OCI-LY1 (cell line): ENCODE results near the gene CAMTA1.

Experiments
- H2AFZ ChIP-seq: fragments of 200-600 bp; sonication (generic), shearing (Covaris generic); 2 replicates; pipeline ENCODE4 v1.6.0; 2014; ENCODE audit warnings: antibody characterized with exemption, mild to moderate bottlenecking, low read length
- H3F3A ChIP-seq: fragments of 200-600 bp; sonication (generic), shearing (Covaris generic); 2 replicates; pipeline ENCODE4 v1.6.0; 2014; ENCODE audit warnings: mild to moderate bottlenecking, antibody characterized with exemption, low read length, moderate library complexity; ENCODE audit not compliant: insufficient read depth
- H3K27ac ChIP-seq: fragments of 200-600 bp; sonication (generic); 2 replicates; pipeline ENCODE4 v1.5.1; 2014; ENCODE audit warnings: low read length, mixed run types, mild to moderate bottlenecking, low read depth; ENCODE audit not compliant: poor library complexity, severe bottlenecking
- H3K27me3 ChIP-seq: fragments of 200-600 bp; sonication (generic); 2 replicates; pipeline ENCODE4 v1.6.0; 2014; ENCODE audit warnings: antibody characterized with exemption, mild to moderate bottlenecking, low read length, moderate library complexity; ENCODE audit not compliant: insufficient read depth
- H3K36me3 ChIP-seq: fragments of 200-600 bp; sonication (generic); 2 replicates; pipeline ENCODE4 v1.6.1; 2014; ENCODE audit warnings: mild to moderate bottlenecking, antibody characterized with exemption, low read length, moderate library complexity, mixed read lengths; ENCODE audit not compliant: insufficient read depth
- H3K4me1 ChIP-seq: fragments of 200-600 bp; sonication (generic); 2 replicates; pipeline ENCODE4 v1.5.1; 2014; ENCODE audit warnings: mild to moderate bottlenecking, low read length, moderate library complexity; ENCODE audit not compliant: insufficient read depth, severe bottlenecking
- H3K4me2 ChIP-seq: fragments of 200-600 bp; sonication (generic), shearing (Covaris generic); 2 replicates; pipeline ENCODE4 v1.6.1; 2014; ENCODE audit warnings: low read length
- H3K4me3 ChIP-seq: fragments of 200-600 bp; sonication (generic); 2 replicates; pipeline ENCODE4 v1.5.1; 2014; ENCODE audit warnings: low read length, low read depth, mild to moderate bottlenecking, mixed read lengths; ENCODE audit not compliant: poor library complexity, severe bottlenecking
- H3K79me2 ChIP-seq: fragments of 200-600 bp; shearing (Covaris generic); 2 replicates; pipeline ENCODE4 v1.6.1; 2016; ENCODE audit warnings: mixed run types, low read length, mixed read lengths; ENCODE audit not compliant: insufficient read depth
- H3K9ac ChIP-seq: fragments of 200-600 bp; sonication (generic), shearing (Covaris generic); 2 replicates; pipeline ENCODE4 v1.6.1; 2014; ENCODE audit warnings: mild to moderate bottlenecking, low read length, mixed read lengths
- H3K9me2 ChIP-seq: fragments of 200-600 bp; sonication (generic), shearing (Covaris generic); 2 replicates; pipeline ENCODE4 v1.6.1; 2014; ENCODE audit warnings: low read depth, mild to moderate bottlenecking, low read length, mixed read lengths
- H3K9me3 ChIP-seq: fragments of 200-600 bp; shearing (Covaris generic); 2 replicates; pipeline ENCODE4 v1.6.1; 2014; ENCODE audit warnings: low read length, mixed read lengths
- H4K20me1 ChIP-seq: fragments of 200-600 bp; sonication (generic), shearing (Covaris generic); 2 replicates; pipeline ENCODE4 v1.6.0; 2016; ENCODE audit warnings: mild to moderate bottlenecking, low read length; ENCODE audit not compliant: insufficient read depth
- CTCF ChIP-seq: fragments of 200-600 bp; sonication (generic), shearing (Covaris generic); IDR thresholded peaks from 2 replicates; pipeline ENCODE4 v1.5.1; 2017; ENCODE audit warnings: mild to moderate bottlenecking, antibody characterized with exemption, low read length, moderate library complexity, mixed read lengths
- EZH2 ChIP-seq: fragments of 200-600 bp; sonication (generic), shearing (Covaris generic); IDR thresholded peaks from 2 replicates; pipeline ENCODE4 v1.8.0; 2017; ENCODE audit warnings: borderline replicate concordance, mixed run types, mild to moderate bottlenecking, antibody characterized with exemption, low read length, moderate library complexity, mixed read lengths

Gene CAMTA1

GRCh38 chr1:7538849-7539768 lies 753.9 kb downstream of the CAMTA1 start:
- no peaks in the 10 kb centered on the region for H3K79me2 ChIP-seq
- H3K27me3 ChIP-seq = no peaks in the 10 kb centered on the region
- H3K4me2 ChIP-seq = no peak overlapping the region
- no peaks in the 10 kb centered on the region for H3K4me1 ChIP-seq
- H3K27ac ChIP-seq = no peak overlapping the region
- H3K9me2 ChIP-seq = no peaks in the 10 kb centered on the region
- H4K20me1 ChIP-seq = no peaks in the 10 kb centered on the region
- H3K36me3 ChIP-seq = no peaks in the 10 kb centered on the region
- H3K4me3 ChIP-seq = no peak overlapping the region
- H3K9ac ChIP-seq = no peak overlapping the region
- no peaks in the 10 kb centered on the region for H3K9me3 ChIP-seq
- no peak overlapping the region for H2AFZ ChIP-seq
- no peak for TF ChIP-seq CTCF
- TF ChIP-seq EZH2 = no peak
- H3F3A ChIP-seq = no peaks in the 10 kb centered on the region

- Histone ChIP-seq H3K27ac (no peak overlapping the region), H3K36me3 (no peaks in the 10 kb centered on the region)
Measured at GRCh38 chr1:7539769-7540175, 754.5 kb downstream of the CAMTA1 start.

GRCh38 chr1:7540816-7541215 lies 755.6 kb downstream of the CAMTA1 start:
- H3K9ac ChIP-seq = no peak overlapping the region
- H3K4me1 ChIP-seq = no peaks in the 10 kb centered on the region
- no peak overlapping the region for H3K4me2 ChIP-seq
- H3K27ac ChIP-seq = no peak overlapping the region
- H3K4me3 ChIP-seq = no peak overlapping the region
- H3K9me3 ChIP-seq = no peaks in the 10 kb centered on the region
- no peaks in the 10 kb centered on the region for H3K9me2 ChIP-seq
- H4K20me1 ChIP-seq = no peaks in the 10 kb centered on the region
- no peaks in the 10 kb centered on the region for H3K36me3 ChIP-seq
- no peaks in the 10 kb centered on the region for H3K27me3 ChIP-seq
- H2AFZ ChIP-seq = no peak overlapping the region
- H3K79me2 ChIP-seq = no peaks in the 10 kb centered on the region
- TF ChIP-seq CTCF = no peak
- no peak for TF ChIP-seq EZH2
- no peaks in the 10 kb centered on the region for H3F3A ChIP-seq

More at GRCh38 chr1:7539769-7540175, 754.5 kb downstream of the CAMTA1 start:
- H3K79me2 ChIP-seq = no peaks in the 10 kb centered on the region
- TF ChIP-seq EZH2 (no peak), CTCF (peak; percentile 49; the same call in 1 of the 2 replicates)
- H3K4me1 ChIP-seq = no peaks in the 10 kb centered on the region
- H3K9me3 ChIP-seq = no peaks in the 10 kb centered on the region
- no peak overlapping the region for H3K4me3 ChIP-seq
- no peaks in the 10 kb centered on the region for H4K20me1 ChIP-seq
- H3K4me2 ChIP-seq = no peak overlapping the region
- H3K9ac ChIP-seq = no peak overlapping the region
- H3K9me2 ChIP-seq = no peaks in the 10 kb centered on the region
- H3F3A ChIP-seq = no peaks in the 10 kb centered on the region
- no peak overlapping the region for H2AFZ ChIP-seq
- H3K27me3 ChIP-seq = no peaks in the 10 kb centered on the region
